GM19452 (cell line): ENCODE results near the gene CERS5.

Experiments used
- ATAC-seq: cut with Tn5 transposase; IDR thresholded peaks from one replicate; pipeline ENCODE4 v1.9.1; 2021; ENCODE audit not compliant: unreplicated experiment

Gene CERS5, protein sequence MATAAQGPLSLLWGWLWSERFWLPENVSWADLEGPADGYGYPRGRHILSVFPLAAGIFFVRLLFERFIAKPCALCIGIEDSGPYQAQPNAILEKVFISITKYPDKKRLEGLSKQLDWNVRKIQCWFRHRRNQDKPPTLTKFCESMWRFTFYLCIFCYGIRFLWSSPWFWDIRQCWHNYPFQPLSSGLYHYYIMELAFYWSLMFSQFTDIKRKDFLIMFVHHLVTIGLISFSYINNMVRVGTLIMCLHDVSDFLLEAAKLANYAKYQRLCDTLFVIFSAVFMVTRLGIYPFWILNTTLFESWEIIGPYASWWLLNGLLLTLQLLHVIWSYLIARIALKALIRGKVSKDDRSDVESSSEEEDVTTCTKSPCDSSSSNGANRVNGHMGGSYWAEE

GRCh38 chr12:50167049-50167828 is at the start of gene CERS5:
Gene CERS5 (minus strand): TSS chr12:50167369. CDS start chr12:50167297, 72 bp downstream.
- ATAC-seq: peak; percentile 96

GRCh38 chr12:50215033-50215432 is 47.9 kb upstream of the CERS5 start:
- ATAC-seq: no peak

DNA sequence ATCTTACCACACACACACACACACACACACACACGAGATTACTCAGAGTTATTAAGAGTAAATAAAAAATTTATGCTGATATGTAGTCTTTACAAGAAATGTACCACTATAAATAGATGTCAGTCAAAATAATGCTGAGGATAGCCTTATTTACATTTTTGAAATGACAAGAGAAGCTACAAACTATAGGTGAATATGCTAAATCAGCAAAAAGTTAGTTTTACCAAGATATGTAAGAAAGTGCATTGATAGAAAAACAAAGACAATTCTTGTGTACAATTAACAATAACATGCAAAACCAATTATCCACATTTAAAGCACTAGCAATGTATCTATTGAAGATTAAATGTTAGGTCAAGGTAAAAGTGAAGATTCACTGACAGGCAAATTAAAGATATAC is 46.8 kb upstream of the CERS5 start:
- no peak for ATAC-seq

GRCh38 chr12:50213439-50213838 is 46.3 kb upstream of the CERS5 start:
- no peak for ATAC-seq

GRCh38 chr12:50212071-50212467 is 44.9 kb upstream of the CERS5 start:
- ATAC-seq: no peak

- no peak for ATAC-seq
Measured at GRCh38 chr12:50211392-50212070, 44.4 kb upstream of the CERS5 start.

GRCh38 chr12:50207424-50207823 is 40.3 kb upstream of the CERS5 start:
- ATAC-seq: no peak

GRCh38 chr12:50205648-50206047 is 38.5 kb upstream of the CERS5 start:
- no peak for ATAC-seq

DNA sequence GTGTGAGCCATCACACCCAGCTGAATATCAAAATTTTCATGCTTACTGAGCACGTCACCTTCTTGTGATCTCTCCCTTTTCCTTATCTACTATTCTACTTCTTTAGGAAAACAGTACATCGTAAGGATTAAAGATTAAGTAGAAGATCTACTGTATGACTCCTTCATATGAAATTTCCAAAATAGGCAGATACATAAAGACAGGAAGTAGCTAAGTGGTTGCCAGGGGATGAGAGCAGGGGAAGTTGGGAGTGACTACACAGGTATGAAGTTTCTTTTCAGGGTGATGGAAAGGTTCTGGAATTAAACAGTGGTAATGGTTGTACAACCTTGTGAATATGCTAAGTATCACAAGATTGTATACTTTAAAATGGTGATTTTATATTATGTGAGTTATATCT is 36.5 kb upstream of the CERS5 start:
- ATAC-seq: no peak

DNA sequence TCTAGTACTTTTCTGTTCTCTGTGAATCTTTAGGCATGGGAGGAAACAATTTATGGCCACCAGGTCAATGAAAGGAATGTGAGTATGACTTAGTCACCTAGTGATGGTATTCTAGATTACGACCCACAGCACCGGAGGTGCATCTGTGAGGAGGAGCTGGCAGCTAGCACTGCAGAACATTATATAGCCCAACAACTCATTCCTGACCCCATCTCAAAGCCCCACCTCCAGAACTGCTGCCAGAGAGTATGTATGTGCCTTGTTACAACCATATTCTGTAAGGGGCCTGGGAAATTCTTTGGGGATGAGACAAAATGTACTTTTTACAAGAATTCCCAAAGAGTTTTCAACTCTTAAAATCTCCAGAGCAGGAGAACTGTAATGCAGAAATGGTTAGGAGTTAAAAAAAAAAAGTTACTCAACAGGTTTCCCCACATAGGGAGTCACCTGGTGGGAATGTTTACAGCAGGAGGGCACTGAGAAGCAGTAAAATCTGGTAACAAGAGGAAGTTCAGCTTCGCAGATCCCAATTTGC is 34.9 kb upstream of the CERS5 start:
- ATAC-seq: no peak

DNA sequence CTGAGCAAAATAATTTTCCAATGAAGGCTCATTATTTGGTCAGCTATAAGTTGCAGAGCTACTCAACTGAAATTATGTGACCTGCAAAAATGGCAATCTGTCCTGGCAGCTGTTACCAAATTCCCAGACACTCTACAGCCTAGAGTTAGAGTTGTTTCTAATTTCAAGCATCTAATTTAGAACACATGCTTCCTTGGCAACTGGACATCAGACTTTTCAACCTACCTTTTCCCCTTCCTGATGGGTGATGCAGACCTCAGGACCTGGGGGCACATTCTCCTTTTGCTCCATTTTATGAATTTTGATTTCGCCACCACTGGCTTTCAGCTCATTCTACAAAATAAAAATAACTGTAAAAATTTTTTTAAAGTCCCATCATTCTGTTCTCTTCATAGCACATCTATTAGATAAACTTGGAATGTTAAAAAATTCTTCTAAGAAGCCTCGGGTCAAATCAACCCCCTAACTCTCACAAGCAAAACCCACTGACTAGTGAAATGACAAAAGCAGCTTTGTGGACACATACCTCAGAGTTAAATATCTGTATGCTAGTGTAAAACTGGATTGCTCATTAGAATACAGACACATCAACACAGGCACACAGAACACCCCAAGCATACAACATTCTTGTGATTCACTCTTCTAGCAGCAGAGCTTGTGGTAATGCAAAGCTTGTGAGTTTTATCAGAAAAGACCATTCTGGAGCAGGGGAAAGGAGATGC is 33.5 kb upstream of the CERS5 start:
- no peak for ATAC-seq

DNA sequence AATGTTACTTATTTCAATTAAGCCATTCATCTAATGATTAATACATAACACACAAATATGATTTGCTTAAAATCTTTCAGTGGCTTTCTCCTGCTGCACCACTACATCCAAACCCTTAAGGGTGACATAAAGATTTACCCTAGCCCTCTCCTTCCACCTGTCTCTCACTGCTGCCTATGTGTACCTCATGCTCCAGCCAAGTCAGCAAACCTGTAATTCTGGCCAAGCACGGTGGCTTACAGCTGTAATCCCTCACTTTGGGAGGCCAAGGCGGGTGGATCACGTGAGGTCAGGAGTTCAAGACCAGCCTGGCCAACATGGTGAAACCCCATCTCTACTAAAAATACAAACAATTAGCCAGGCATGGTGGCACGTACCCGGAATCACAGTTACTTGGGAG is 31.7 kb upstream of the CERS5 start:
- no peak for ATAC-seq

DNA sequence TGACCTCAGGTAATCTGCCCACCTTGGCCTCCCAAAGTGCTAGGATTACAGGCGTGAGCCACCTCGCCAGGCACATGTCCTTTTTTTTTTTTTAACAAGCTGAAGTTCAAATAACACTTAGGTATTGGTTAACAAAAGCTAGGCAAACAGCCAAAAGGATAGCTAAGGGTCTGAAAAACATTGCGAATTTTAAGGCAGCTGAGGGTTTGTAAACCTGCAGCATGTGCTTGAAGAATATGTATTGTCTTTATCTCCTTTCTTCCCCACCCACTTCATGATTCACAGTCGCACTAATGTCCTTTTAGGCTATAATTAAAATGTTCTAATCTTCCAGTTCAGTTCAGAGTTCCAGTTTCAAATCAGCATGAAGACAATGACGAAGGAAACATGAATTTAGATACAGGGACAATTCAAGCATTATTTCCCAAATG is 30.1 kb upstream of the CERS5 start:
- ATAC-seq: no peak

GRCh38 chr12:50196537-50196936 is 29.4 kb upstream of the CERS5 start:
- no peak for ATAC-seq

- no peak for ATAC-seq
Measured at GRCh38 chr12:50195832-50196231, 28.7 kb upstream of the CERS5 start.

GRCh38 chr12:50192908-50193307 is 25.7 kb upstream of the CERS5 start:
- no peak for ATAC-seq

DNA sequence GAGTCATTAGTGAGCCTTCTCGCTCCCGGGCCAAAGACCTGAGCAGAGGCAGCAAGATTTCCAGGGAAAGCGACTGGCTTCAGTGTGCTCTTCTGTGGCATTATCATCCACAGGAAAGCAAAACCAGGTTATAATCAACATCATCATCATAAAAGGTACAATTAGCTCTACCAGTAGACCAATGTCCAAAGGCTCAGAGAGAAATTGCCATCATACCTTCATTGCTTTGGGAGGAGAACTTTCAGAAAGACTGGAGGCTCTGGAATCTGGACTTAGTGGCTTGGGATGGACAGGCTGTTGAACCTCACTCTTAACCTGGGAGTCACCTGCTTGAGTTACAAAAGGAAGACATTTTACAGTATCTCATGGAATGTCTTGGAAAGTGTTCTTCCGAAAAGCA is 25.1 kb upstream of the CERS5 start:
- no peak for ATAC-seq

DNA sequence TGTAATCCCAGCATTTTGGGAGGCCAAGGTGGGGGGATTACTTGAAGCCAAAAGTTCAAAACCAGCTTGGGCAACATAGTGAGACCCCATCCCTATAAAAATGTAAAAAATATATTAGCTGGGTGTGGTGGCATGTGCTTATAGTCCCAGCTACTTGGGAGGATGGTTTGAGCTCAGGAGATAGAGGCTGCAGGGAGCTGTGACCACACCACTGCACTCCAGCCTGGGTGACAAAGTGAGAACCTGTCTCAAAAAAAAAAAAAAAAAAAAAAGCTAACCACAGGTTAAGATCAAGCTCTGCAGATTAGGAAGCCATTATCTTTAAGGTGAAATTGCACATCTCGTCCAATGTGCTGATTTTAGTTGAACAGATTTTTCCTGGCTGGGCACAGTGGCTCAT is 23.7 kb upstream of the CERS5 start:
- no peak for ATAC-seq

DNA sequence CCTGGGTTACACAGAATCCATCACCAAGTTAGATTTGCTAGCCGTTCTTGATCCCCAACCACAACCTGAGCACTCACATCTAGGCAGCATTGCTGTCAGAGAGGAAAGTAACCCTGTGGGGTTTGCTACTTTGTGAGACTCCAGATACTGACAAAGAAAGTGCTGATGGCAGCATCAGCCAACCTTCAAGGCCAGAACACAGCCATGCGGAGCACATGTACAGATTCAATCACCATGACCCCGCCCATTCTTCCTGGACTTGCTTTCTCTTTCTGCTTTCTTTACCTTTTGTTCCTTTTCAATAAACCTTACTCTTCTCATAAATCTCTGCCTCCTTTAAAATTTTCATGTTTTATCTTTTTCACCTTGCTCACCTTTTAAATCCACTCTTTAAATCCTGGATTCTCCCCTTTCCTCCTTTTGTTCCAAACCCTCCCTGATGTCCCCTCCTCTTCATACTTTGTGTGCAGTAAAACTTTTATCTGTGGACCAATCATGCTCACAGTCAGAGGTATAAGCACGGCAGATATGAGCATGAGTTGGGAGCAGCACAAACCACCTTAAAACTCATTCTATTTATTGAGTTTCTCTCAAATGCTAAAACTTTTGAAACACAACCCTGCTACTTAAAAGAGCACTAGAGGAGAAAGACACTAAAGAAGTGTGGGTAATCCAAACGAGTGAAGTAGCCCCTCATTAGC is 21.9 kb upstream of the CERS5 start:
- no peak for ATAC-seq

- no peak for ATAC-seq
Measured at GRCh38 chr12:50188241-50188781, 21.1 kb upstream of the CERS5 start.
